ENCODE measurements around the gene PLAGL2. TPM values are rescaled to one million over a fixed set of nuclear protein-coding genes. Genes with fewer than 3 reads are reported as not detected.

PLAGL2 gene
- total and polyA plus RNA-seq, 2 experiments from 2014 or later, result 13.2 to 28.2 TPM

DNA sequence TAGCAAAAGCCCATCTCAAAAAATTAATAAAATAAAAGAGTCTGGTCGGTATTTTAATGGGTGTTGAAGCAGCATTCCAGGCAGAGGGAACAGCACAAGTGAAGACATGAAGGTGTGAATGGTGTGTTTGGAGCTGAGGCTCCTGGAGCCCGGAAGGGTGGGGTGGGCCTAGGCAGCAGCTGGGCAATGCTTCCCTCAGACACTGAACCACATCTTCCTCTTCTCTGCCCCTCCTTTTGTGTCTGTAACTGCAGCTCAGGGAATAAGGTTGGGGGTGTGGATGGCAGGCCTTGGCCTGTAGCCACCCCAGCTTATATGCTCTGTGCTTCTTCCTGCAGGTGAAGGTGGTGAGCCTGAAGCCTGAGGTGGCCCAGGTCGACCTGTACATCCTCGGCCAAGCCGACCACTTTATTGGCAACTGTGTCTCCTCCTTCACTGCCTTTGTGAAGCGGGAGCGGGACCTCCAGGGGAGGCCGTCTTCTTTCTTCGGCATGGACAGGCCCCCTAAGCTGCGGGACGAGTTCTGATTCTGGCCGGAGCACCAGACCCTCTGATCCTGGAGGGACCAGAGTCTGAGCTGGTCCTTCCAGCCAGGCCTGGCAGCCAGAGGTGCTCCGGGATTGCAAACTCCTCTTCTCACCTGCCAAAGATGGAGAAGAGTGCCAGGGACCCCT is 26.7 kb upstream of the PLAGL2 start:
- Mint-ChIP-seq H3K27me3 (ENCODE audit: insufficient read depth, low read depth, poor library complexity) (no peaks in the 10 kb centered on the region), H3K9me3 (no peaks in the 10 kb centered on the region), H3K4me3 (no peak overlapping the region), H3K36me3 (ENCODE audit: low read depth) (peaks cover 45% of the 10 kb centered on the region), H3K4me1 (0 out of 3 replicates have a peak, but pooled peaks cover 3% of the 10 kb centered on the region), H3K27ac (no peak overlapping the region)
- peaks cover 10% of the 10 kb centered on the region for H4K20me1 ChIP-seq (replicated peaks; ENCODE audit: insufficient read depth)
- H3K79me2 ChIP-seq (replicated peaks; ENCODE audit: insufficient read depth), result no peaks in the 10 kb centered on the region
- no peaks in the 10 kb centered on the region for H3K9me2 ChIP-seq (ENCODE audit: insufficient read depth)
- no peak overlapping the region for H3K4me3 ChIP-seq
- H3K4me2 ChIP-seq, result no peak overlapping the region
- H2AFZ ChIP-seq, result no peak overlapping the region
- peaks cover 34% of the 10 kb centered on the region for H3K36me3 ChIP-seq (ENCODE audit: insufficient read depth)
- H3K27me3 ChIP-seq (ENCODE audit: insufficient read depth), result no peaks in the 10 kb centered on the region
- TF ChIP-seq EZH2 (IDR thresholded peaks at IDR 0.05; ENCODE audit: low read depth, unreplicated experiment) (no peak), NANOG (IDR thresholded peaks at IDR 0.05; ENCODE audit: borderline replicate concordance) (no peak), STAT1 (IDR thresholded peaks at IDR 0.05; ENCODE audit: unreplicated experiment) (no peak), EZH2phosphoT487 (IDR thresholded peaks at IDR 0.05; ENCODE audit: unreplicated experiment) (no peak), JUNB (IDR thresholded peaks at IDR 0.05; ENCODE audit: unreplicated experiment) (no peak), CREB1 (CRISPR knock-in tag; IDR thresholded peaks at IDR 0.05; ENCODE audit: low read depth) (no peak), POLR2AphosphoS5 (IDR thresholded peaks at IDR 0.05; ENCODE audit: low read depth) (no peak), ZNF331 (CRISPR knock-in tag; IDR thresholded peaks at IDR 0.05; ENCODE audit: low read depth) (no peak), ZNF114 (CRISPR knock-in tag; IDR thresholded peaks at IDR 0.05) (no peak)
- TF ChIP-seq, protein P1, sequence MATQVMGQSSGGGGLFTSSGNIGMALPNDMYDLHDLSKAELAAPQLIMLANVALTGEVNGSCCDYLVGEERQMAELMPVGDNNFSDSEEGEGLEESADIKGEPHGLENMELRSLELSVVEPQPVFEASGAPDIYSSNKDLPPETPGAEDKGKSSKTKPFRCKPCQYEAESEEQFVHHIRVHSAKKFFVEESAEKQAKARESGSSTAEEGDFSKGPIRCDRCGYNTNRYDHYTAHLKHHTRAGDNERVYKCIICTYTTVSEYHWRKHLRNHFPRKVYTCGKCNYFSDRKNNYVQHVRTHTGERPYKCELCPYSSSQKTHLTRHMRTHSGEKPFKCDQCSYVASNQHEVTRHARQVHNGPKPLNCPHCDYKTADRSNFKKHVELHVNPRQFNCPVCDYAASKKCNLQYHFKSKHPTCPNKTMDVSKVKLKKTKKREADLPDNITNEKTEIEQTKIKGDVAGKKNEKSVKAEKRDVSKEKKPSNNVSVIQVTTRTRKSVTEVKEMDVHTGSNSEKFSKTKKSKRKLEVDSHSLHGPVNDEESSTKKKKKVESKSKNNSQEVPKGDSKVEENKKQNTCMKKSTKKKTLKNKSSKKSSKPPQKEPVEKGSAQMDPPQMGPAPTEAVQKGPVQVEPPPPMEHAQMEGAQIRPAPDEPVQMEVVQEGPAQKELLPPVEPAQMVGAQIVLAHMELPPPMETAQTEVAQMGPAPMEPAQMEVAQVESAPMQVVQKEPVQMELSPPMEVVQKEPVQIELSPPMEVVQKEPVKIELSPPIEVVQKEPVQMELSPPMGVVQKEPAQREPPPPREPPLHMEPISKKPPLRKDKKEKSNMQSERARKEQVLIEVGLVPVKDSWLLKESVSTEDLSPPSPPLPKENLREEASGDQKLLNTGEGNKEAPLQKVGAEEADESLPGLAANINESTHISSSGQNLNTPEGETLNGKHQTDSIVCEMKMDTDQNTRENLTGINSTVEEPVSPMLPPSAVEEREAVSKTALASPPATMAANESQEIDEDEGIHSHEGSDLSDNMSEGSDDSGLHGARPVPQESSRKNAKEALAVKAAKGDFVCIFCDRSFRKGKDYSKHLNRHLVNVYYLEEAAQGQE (IDR thresholded peaks at IDR 0.05; ENCODE audit: unreplicated experiment), result no peak
- TF ChIP-seq, protein P2, sequence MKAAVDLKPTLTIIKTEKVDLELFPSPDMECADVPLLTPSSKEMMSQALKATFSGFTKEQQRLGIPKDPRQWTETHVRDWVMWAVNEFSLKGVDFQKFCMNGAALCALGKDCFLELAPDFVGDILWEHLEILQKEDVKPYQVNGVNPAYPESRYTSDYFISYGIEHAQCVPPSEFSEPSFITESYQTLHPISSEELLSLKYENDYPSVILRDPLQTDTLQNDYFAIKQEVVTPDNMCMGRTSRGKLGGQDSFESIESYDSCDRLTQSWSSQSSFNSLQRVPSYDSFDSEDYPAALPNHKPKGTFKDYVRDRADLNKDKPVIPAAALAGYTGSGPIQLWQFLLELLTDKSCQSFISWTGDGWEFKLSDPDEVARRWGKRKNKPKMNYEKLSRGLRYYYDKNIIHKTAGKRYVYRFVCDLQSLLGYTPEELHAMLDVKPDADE (IDR thresholded peaks at IDR 0.05), result no peak
- TF ChIP-seq, protein P3, sequence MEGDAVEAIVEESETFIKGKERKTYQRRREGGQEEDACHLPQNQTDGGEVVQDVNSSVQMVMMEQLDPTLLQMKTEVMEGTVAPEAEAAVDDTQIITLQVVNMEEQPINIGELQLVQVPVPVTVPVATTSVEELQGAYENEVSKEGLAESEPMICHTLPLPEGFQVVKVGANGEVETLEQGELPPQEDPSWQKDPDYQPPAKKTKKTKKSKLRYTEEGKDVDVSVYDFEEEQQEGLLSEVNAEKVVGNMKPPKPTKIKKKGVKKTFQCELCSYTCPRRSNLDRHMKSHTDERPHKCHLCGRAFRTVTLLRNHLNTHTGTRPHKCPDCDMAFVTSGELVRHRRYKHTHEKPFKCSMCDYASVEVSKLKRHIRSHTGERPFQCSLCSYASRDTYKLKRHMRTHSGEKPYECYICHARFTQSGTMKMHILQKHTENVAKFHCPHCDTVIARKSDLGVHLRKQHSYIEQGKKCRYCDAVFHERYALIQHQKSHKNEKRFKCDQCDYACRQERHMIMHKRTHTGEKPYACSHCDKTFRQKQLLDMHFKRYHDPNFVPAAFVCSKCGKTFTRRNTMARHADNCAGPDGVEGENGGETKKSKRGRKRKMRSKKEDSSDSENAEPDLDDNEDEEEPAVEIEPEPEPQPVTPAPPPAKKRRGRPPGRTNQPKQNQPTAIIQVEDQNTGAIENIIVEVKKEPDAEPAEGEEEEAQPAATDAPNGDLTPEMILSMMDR (conservative IDR thresholded peaks at IDR 0.05; ENCODE audit: low read depth in 2 of 2), result no peak
- TF ChIP-seq, protein P4, sequence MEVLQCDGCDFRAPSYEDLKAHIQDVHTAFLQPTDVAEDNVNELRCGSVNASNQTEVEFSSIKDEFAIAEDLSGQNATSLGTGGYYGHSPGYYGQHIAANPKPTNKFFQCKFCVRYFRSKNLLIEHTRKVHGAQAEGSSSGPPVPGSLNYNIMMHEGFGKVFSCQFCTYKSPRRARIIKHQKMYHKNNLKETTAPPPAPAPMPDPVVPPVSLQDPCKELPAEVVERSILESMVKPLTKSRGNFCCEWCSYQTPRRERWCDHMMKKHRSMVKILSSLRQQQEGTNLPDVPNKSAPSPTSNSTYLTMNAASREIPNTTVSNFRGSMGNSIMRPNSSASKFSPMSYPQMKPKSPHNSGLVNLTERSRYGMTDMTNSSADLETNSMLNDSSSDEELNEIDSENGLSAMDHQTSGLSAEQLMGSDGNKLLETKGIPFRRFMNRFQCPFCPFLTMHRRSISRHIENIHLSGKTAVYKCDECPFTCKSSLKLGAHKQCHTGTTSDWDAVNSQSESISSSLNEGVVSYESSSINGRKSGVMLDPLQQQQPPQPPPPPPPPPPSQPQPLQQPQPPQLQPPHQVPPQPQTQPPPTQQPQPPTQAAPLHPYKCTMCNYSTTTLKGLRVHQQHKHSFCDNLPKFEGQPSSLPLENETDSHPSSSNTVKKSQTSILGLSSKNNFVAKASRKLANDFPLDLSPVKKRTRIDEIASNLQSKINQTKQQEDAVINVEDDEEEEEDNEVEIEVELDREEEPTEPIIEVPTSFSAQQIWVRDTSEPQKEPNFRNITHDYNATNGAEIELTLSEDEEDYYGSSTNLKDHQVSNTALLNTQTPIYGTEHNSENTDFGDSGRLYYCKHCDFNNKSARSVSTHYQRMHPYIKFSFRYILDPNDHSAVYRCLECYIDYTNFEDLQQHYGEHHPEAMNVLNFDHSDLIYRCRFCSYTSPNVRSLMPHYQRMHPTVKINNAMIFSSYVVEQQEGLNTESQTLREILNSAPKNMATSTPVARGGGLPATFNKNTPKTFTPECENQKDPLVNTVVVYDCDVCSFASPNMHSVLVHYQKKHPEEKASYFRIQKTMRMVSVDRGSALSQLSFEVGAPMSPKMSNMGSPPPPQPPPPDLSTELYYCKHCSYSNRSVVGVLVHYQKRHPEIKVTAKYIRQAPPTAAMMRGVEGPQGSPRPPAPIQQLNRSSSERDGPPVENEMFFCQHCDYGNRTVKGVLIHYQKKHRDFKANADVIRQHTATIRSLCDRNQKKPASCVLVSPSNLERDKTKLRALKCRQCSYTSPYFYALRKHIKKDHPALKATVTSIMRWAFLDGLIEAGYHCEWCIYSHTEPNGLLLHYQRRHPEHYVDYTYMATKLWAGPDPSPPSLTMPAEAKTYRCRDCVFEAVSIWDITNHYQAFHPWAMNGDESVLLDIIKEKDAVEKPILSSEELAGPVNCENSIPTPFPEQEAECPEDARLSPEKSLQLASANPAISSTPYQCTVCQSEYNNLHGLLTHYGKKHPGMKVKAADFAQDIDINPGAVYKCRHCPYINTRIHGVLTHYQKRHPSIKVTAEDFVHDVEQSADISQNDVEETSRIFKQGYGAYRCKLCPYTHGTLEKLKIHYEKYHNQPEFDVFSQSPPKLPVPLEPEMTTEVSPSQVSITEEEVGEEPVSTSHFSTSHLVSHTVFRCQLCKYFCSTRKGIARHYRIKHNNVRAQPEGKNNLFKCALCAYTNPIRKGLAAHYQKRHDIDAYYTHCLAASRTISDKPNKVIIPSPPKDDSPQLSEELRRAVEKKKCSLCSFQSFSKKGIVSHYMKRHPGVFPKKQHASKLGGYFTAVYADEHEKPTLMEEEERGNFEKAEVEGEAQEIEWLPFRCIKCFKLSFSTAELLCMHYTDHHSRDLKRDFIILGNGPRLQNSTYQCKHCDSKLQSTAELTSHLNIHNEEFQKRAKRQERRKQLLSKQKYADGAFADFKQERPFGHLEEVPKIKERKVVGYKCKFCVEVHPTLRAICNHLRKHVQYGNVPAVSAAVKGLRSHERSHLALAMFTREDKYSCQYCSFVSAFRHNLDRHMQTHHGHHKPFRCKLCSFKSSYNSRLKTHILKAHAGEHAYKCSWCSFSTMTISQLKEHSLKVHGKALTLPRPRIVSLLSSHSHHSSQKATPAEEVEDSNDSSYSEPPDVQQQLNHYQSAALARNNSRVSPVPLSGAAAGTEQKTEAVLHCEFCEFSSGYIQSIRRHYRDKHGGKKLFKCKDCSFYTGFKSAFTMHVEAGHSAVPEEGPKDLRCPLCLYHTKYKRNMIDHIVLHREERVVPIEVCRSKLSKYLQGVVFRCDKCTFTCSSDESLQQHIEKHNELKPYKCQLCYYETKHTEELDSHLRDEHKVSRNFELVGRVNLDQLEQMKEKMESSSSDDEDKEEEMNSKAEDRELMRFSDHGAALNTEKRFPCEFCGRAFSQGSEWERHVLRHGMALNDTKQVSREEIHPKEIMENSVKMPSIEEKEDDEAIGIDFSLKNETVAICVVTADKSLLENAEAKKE (CRISPR knock-in tag; IDR thresholded peaks at IDR 0.05), result no peak
- DNase-seq (ENCODE audit: low spot score) (no peak), ATAC-seq (no peak)
- 0 out of 2 replicates have a peak, but pooled peaks cover 3% of the 10 kb centered on the region for H3K4me1 ChIP-seq (ENCODE audit: insufficient read depth)
- peaks cover 10% of the 10 kb centered on the region; the same call in 1 of the 2 replicates for H3F3A ChIP-seq (replicated peaks; ENCODE audit: low read depth)
- H3K27ac ChIP-seq (ENCODE audit: low read depth), result no peak overlapping the region

Data from GM23338 (cell line).